HCT116 (cell line): ENCODE results near the gene MEGF6. TPM values are rescaled to one million over a fixed set of nuclear protein-coding genes. Genes with fewer than 3 reads are reported as not detected.

ENCODE experiments used
- ATAC-seq: fragments of 200-7000 bp; cut with Tn5 transposase; 2 replicates; pipeline ENCODE4 v1.9.1; 2020; ENCODE audit warnings: mild to moderate bottlenecking, moderate library complexity
- BruUV-seq: library from RNA; stranded (reverse); fragments of 400-500 nt; replicated peaks from 2 replicates; lab custom pipeline; 2021; lab: Mats Ljungman, UMichigan
- CTCF ChIA-PET: fragments of 300-600 bp; sonication (Branson Sonifier 250); formaldehyde crosslinking; loops from one replicate; lab custom pipeline; 2021; ENCODE audit warnings: antibody characterized with exemption; lab: Charles Lee
- POLR2A ChIA-PET: fragments of 300-600, 350-600 bp; sonication (Branson Sonifier 250); formaldehyde crosslinking; loops from one replicate; lab custom pipeline; 2021; ENCODE audit warnings: antibody characterized with exemption; lab: Charles Lee
- RAD21 ChIA-PET, 2 experiments: fragments of 300-600 bp; sonication (Branson Sonifier 250); formaldehyde crosslinking; loops; one replicate each; lab custom pipeline; 2023; ENCODE audit warnings: low total read pairs in 2 of 2; ENCODE audit not compliant: uncharacterized antibody in 2 of 2, unreplicated experiment in 2 of 2, low non-redundant PET in 1 of 2; lab: Charles Lee
- DNase-seq: peaks from one replicate; pipeline ENCODE4 v3.0.0-alpha.2; 2010; ENCODE audit warnings: low read depth, low spot score
- H2AFZ ChIP-seq: fragments of 200-600 bp; shearing (Covaris generic), sonication (generic); 2 replicates; pipeline ENCODE4 v1.6.1; 2017; ENCODE audit warnings: low read depth, mixed run types, mixed read lengths, antibody characterized with exemption, low read length; ENCODE audit not compliant: poor library complexity, severe bottlenecking
- H3K27ac ChIP-seq: 2 replicates; pipeline ENCODE4 v1.5.1; 2012; ENCODE audit warnings: low read depth, low read length
- H3K27me3 ChIP-seq: fragments of 200-600 bp; sonication (generic); 2 replicates; pipeline ENCODE4 v1.6.1; 2016; ENCODE audit warnings: mixed run types, low read length, mixed read lengths; ENCODE audit not compliant: insufficient read depth
- H3K36me3 ChIP-seq, 2 experiments: fragments of 200-500 bp in 1 of 2; fragments of 200-600 bp in 1 of 2; sonication (Bioruptor generic) in 1 of 2; sonication (generic) in 1 of 2; 2 replicates each; pipeline versions ENCODE4 v1.5.1 to v1.6.1; 2014 to 2016; ENCODE audit warnings: low read length in 2 of 2, inconsistent platforms in 1 of 2, mixed read lengths in 1 of 2, mixed run types in 1 of 2; ENCODE audit not compliant: insufficient read depth in 2 of 2, control insufficient read depth in 1 of 2
- H3K4me1 ChIP-seq, 2 experiments: fragments of 200-600 bp in 1 of 2; sonication (generic) in 1 of 2; 2 replicates each; pipeline versions ENCODE4 v1.5.1 to v1.6.1; 2012 to 2017; ENCODE audit warnings: low read length in 2 of 2, inconsistent platforms in 1 of 2, mild to moderate bottlenecking in 1 of 2, mixed read lengths in 1 of 2, mixed run types in 1 of 2, moderate library complexity in 1 of 2; ENCODE audit not compliant: insufficient read depth in 2 of 2, control insufficient read depth in 1 of 2
- H3K4me2 ChIP-seq: fragments of 200-600 bp; sonication (generic); 2 replicates; pipeline ENCODE4 v1.6.1; 2017; ENCODE audit warnings: mixed run types, low read length, mixed read lengths
- H3K4me3 ChIP-seq, 2 experiments: fragments of 200-600 bp in 1 of 2; sonication (generic) in 1 of 2; replicated peaks in 1 of 2; 2 replicates each; pipeline ENCODE4 v1.5.1; 2011 to 2016; ENCODE audit warnings: low read length in 2 of 2, control low read depth in 1 of 2, low read depth in 1 of 2, mild to moderate bottlenecking in 1 of 2, mixed read lengths in 1 of 2, mixed run types in 1 of 2
- H3K79me2 ChIP-seq: fragments of 200-600 bp; sonication (generic); 2 replicates; pipeline ENCODE4 v1.6.1; 2017; ENCODE audit warnings: mild to moderate bottlenecking, mixed run types, low read length, moderate library complexity, mixed read lengths; ENCODE audit not compliant: insufficient read depth
- H3K9ac ChIP-seq: fragments of 200-600 bp; sonication (generic); 2 replicates; pipeline ENCODE4 v1.6.1; 2016; ENCODE audit warnings: low read length, mixed read lengths
- H3K9me2 ChIP-seq: fragments of 200-600 bp; sonication (generic), shearing (Covaris generic); 2 replicates; pipeline ENCODE4 v1.6.1; 2017; ENCODE audit warnings: mixed run types, mild to moderate bottlenecking, moderate library complexity; ENCODE audit not compliant: insufficient read depth
- H3K9me3 ChIP-seq, 2 experiments: fragments of 200-500 bp in 1 of 2; fragments of 200-600 bp in 1 of 2; sonication (Bioruptor generic) in 1 of 2; sonication (generic) in 1 of 2; 2 replicates each; pipeline ENCODE4 v1.6.1; 2014 to 2017; ENCODE audit warnings: low read length in 2 of 2, mixed read lengths in 2 of 2, inconsistent platforms in 1 of 2, low read depth in 1 of 2, mild to moderate bottlenecking in 1 of 2, mixed run types in 1 of 2, moderate library complexity in 1 of 2; ENCODE audit not compliant: control insufficient read depth in 1 of 2, insufficient read depth in 1 of 2
- H4K20me1 ChIP-seq: fragments of 200-600 bp; sonication (generic), shearing (Covaris generic); 2 replicates; pipeline ENCODE4 v1.6.1; 2017; ENCODE audit warnings: mixed run types, mild to moderate bottlenecking, moderate library complexity; ENCODE audit not compliant: insufficient read depth
- CEBPB ChIP-seq: IDR thresholded peaks from 2 replicates; pipeline ENCODE4 v1.6.1; 2012; ENCODE audit warnings: low read depth
- CTCF ChIP-seq, 3 experiments: fragments of 200-600 bp in 1 of 3; sonication (generic) in 1 of 3; IDR thresholded peaks in 2 of 3; conservative IDR thresholded peaks in 1 of 3; 2 replicates each; pipeline ENCODE4 v1.5.1; 2012 to 2017; ENCODE audit warnings: low read depth in 2 of 3, low read length in 2 of 3, antibody characterized with exemption in 1 of 3, borderline replicate concordance in 1 of 3, control low read depth in 1 of 3, mild to moderate bottlenecking in 1 of 3, mixed read lengths in 1 of 3, mixed run types in 1 of 3, moderate library complexity in 1 of 3; ENCODE audit not compliant: insufficient read depth in 1 of 3
- ELF1 ChIP-seq: IDR thresholded peaks from 2 replicates; pipeline ENCODE4 v1.6.1; 2012; ENCODE audit warnings: low read depth, borderline replicate concordance
- EZH2 ChIP-seq: fragments of 200-600 bp; sonication (generic); IDR thresholded peaks from 2 replicates; pipeline ENCODE4 v1.6.1; 2017; ENCODE audit warnings: antibody characterized with exemption, mixed run types
- EZH2phosphoT487 ChIP-seq: fragments of 200-600 bp; IDR thresholded peaks from 2 replicates; pipeline ENCODE4 v1.6.1; 2018; ENCODE audit warnings: antibody characterized with exemption, borderline replicate concordance
- FOSL1 ChIP-seq: IDR thresholded peaks from 2 replicates; pipeline ENCODE4 v1.6.1; 2012; ENCODE audit warnings: low read depth
- POLR2A ChIP-seq: IDR thresholded peaks from 2 replicates; pipeline ENCODE4 v1.7.0; 2011; ENCODE audit warnings: borderline replicate concordance; ENCODE audit not compliant: insufficient read depth, insufficient read length; ENCODE audit errors: extremely low read depth
- POLR2AphosphoS5 ChIP-seq: IDR thresholded peaks from 2 replicates; pipeline ENCODE4 v1.6.1; 2011; ENCODE audit warnings: mild to moderate bottlenecking, low read depth, low read length, moderate library complexity
- RAD21 ChIP-seq: IDR thresholded peaks from 2 replicates; pipeline ENCODE4 v1.6.1; 2012; ENCODE audit warnings: low read depth, mild to moderate bottlenecking
- REST ChIP-seq: IDR thresholded peaks from 2 replicates; pipeline ENCODE4 v1.6.1; 2012; ENCODE audit warnings: low read depth
- SIN3A ChIP-seq: IDR thresholded peaks from 2 replicates; pipeline ENCODE4 v1.6.1; 2012; ENCODE audit warnings: low read depth
- SP1 ChIP-seq: IDR thresholded peaks from 2 replicates; pipeline ENCODE4 v1.6.1; 2012; ENCODE audit warnings: low read depth
- YY1 ChIP-seq: IDR thresholded peaks from 2 replicates; pipeline ENCODE4 v1.6.1; 2011; ENCODE audit warnings: low read length, low read depth, moderate library complexity, mild to moderate bottlenecking; ENCODE audit not compliant: insufficient replicate concordance; ENCODE audit errors: extremely low read depth
- ZFX ChIP-seq: fragments of 450-650 bp; IDR thresholded peaks from 2 replicates; pipeline ENCODE4 v1.6.1; 2017
- ZNF274 ChIP-seq: fragments of 200-500 bp; sonication (Bioruptor generic); IDR thresholded peaks from 2 replicates; pipeline ENCODE4 v1.6.1; 2014; ENCODE audit warnings: mild to moderate bottlenecking, low read depth, low read length, inconsistent platforms
- intact Hi-C: fragments of 100-400 bp; cut with micrococcal nuclease; formaldehyde crosslinking; loops from 2 replicates; pipeline ENCODE4 v1.10.0; 2022
- total RNA-seq: library from RNA; stranded (reverse); gene quantifications from one replicate; pipeline ENCODE4 v1.2.1, GENCODE V29; 2021; ENCODE audit not compliant: unreplicated experiment

Gene MEGF6
- total RNA-seq, 1 experiment from 2014 or later, result 47.6 TPM

GRCh38 chr1:3497521-3497920 is 113.8 kb downstream of the MEGF6 start:
- RAD21 ChIA-PET, result no interaction called here
- Histone ChIP-seq H3K36me3 (no peaks in the 10 kb centered on the region), H3K9me2 (no peaks in the 10 kb centered on the region), H3K27me3 (no peaks in the 10 kb centered on the region), H3K4me1 (peaks cover 0 to 10% of the 10 kb centered on the region in 2 experiments; a peak in 1 of 4 replicates), H3K79me2 (no peaks in the 10 kb centered on the region), H3K27ac (no peak overlapping the region), H3K4me2 (no peak overlapping the region), H2AFZ (no peak overlapping the region), H3K9me3 (no peaks in the 10 kb centered on the region), H3K9ac (no peak overlapping the region), H3K4me3 (no peak overlapping the region), H4K20me1 (no peaks in the 10 kb centered on the region)
- POLR2A ChIA-PET, result no interaction called here
- intact Hi-C loops, result no loop called here
- DNase-seq, result no peak
- no peak for ATAC-seq
- no TSS peak for BruUV-seq
- CTCF ChIA-PET, result no interaction called here
- no peak for TF ChIP-seq POLR2A
- no peak for TF ChIP-seq SP1
- no peak for TF ChIP-seq ZFX
- no peak for TF ChIP-seq SIN3A

- no peaks in the 10 kb centered on the region for H3K27me3 ChIP-seq
- no peak overlapping the region for H2AFZ ChIP-seq
- intact Hi-C loops, result no loop called here
- ChIA-PET POLR2A (no interaction called here), CTCF (no interaction called here), RAD21 (no interaction called here)
- H3K79me2 ChIP-seq, result no peaks in the 10 kb centered on the region
- H3K36me3 ChIP-seq, result no peaks in the 10 kb centered on the region
- no peaks in the 10 kb centered on the region for H4K20me1 ChIP-seq
- TF ChIP-seq EZH2phosphoT487 (no peak), RAD21 (no peak), EZH2 (no peak), YY1 (no peak), CEBPB (no peak), ZNF274 (no peak), POLR2AphosphoS5 (no peak), ELF1 (no peak), SIN3A (no peak), REST (no peak), CTCF (IDR thresholded peaks at IDR 0.05 in 2 of 3, conservative IDR thresholded peaks at IDR 0.05 in 1 of 3; ENCODE audit: borderline replicate concordance in 1 of 3, insufficient read depth in 1 of 3, low read depth in 2 of 3, low read length in 2 of 3) (no peak), FOSL1 (no peak)
- H3K4me1 ChIP-seq, result peaks cover 0 to 16% of the 10 kb centered on the region in 2 experiments; a peak in 1 of 4 replicates
- no peak overlapping the region for H3K4me3 ChIP-seq
- no peaks in the 10 kb centered on the region for H3K9me2 ChIP-seq
- no peaks in the 10 kb centered on the region for H3K9me3 ChIP-seq
- H3K27ac ChIP-seq, result no peak overlapping the region
- ATAC-seq (no peak), DNase-seq (no peak)
- no peak overlapping the region for H3K9ac ChIP-seq
- no TSS peak for BruUV-seq
- H3K4me2 ChIP-seq, result no peak overlapping the region
Observed at GRCh38 chr1:3496916-3497315, 114.4 kb downstream of the MEGF6 start.
